DLD1 (cell line): ENCODE data around the gene FGGY.

ENCODE experiments used
- in situ Hi-C: cut with HindIII; loops from 2 replicates; pipeline ENCODE4 v1.10.0; 2017; ENCODE audit warnings: low sequenced_read_pairs

Gene FGGY

DNA sequence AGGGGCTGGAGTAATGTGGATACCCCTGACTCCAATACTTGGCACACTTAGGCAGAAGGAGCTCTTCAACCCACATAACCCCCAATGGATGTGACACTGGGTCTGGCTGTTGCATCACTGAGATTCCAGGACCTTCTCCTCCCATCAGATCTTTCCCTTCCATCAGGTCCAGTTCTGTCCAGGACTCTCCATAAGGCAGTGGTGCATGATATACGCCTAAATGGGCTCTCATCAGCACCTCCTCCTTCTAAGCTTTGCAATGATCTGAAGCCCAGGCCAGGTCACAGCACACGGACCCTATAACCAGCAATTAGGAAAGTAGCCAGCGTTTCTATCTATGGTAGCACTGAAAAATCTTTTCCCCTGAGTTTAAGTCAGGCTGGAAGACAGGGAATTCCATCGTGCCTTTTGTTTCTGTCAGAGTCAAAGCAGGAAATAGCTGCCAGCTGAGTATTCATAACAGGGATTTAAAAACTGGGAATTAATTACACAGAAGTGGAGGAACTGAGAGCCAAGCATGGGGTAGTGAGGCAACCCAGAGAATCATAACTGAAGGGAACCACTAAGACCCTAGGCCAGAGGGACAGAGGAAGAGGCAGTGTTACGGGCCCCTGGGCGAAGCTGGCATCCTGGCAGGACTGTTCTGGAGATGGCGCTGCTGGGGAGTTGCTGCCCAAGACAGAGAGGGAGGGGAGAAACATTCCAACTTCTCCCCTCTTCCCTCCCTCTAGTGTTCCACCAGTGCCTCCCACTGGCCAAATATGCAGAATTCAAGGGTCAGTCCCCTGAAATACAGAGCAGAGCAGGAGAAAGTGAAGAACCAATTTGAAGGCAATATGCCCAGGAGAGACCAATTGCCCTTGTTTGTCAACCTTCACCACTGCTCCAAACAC, 480.3 kb downstream of the FGGY start:
- in situ Hi-C loops, result no loop called here

DNA sequence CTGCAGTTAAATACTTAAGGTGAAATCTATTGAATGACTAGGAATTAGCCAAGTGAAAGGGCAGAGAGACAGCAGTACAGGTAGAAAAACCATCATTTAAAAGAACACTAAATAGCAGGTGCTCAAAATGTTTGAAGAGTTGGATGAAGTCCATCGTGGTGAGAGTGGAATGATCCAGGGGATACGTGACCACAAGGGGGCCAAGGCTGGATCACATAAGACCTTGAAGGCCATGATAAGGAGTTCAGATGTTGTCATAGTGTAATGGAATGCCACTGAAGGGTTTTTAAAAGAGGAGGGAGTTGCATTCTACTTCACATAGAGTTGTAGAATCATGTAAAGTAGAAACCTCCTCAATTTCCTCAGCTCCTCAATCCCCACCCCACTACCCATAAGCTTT, 483.1 kb downstream of the FGGY start:
- in situ Hi-C loops, result no loop called here

DNA sequence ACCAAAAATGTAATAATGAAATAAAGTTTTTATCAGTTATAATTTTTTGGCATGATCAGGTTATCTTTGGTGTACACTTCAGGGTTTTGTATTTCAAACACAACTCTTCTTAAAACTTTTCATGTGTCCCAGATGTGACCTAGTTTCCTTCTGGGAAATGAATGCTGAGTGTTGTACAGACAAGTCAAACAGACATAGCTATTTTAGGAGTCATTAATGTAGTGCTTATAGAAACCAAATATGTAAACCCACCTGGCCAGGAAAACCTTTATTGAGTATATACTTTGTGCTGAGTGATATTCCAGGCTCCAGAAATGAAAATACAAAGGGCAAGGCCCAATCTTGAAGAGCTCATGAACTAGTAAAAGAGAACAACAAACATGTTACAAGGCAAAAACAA, 491.9 kb downstream of the FGGY start:
- in situ Hi-C loops, result no loop called here

DNA sequence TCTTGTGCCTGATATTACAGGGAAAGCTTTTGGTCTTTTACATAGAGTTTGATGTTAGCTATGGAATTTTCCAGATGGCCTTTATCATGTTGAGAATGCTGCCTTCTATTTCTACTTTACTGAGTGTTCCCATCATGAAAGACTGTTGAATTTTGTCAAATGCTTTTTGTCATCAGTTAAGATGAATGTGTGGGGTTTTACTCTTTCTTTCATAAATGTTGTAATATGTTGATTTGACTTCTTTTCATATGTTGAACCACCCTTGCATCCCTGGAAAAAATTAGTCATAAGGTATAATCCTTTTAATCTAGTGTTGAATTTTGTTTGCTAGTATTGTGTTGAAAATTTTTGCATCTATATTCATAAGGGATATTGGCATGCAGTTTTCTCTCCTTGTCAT, 501.7 kb downstream of the FGGY start:
- in situ Hi-C loops, result no loop called here

DNA sequence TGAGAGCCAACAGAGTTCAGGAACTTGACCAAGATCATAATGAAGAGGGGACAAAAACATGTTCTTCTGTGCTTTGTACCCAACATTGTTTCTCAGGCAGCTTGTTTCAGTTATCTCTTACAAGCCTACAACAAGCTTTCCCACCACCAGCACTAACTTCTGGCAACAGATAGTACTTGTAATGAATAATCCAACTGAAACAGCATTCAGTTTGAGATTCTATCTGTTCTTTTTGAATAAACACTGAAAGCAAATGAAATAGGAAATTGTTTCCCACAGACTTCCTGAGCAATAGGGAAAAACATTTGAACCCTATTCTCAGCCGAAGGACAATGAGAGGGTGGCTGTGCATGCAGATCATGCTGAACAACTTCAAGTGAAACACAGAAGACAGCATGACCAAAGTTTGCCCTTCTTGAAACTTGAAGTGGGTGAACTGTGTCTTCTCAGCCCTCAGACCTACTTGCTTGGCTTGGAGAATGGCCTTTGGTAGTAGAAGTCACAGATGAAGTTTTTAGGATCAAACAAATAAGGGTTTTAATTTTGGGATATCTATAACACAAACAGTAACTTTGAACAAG, 506.7 kb downstream of the FGGY start:
- in situ Hi-C loops, result no loop called here

DNA sequence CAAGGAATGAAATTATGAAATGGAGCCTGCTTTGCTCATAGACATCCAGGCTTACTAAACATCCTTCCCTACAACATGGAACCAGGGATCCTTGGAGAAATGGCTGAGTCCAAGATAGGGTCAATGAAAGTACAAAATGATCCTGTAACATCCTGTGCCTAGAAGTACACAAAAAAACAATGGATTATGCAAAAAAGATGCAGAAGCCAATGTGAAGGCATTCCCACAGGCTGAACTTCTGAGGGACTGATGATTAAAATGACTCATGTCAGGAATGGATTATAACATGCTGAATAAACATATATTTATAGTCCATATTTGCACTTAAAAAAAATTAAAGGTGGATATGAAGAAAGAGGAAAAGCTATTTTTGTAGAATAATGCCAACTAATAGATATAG, 507.4 kb downstream of the FGGY start:
- in situ Hi-C loops, result no loop called here

DNA sequence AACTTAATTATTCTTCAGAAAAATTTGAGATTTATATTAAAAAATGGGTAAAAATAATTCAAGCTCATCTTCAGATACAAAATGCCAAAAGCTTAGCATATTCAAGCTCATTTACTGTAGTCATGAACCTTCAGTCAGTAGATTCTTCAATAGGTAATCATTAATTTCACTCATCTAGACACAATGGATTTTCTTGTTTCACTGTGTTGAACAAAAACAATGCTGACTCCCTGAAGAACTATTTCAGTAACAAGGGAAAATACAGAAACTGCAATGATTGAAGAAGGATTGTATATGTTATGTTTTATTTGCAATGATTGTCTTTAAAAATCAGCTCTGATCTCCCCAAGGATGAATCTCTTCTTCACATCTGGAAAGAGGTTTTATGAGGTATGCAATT, 508.7 kb downstream of the FGGY start:
- in situ Hi-C loops, result no loop called here
